Measurements from ENCODE around the gene MYEOV.

Gene MYEOV

GRCh38 chr11:69287968-69288882 is 5.7 kb upstream of the MYEOV start:
- DNase-seq (ENCODE audit: low read depth, low spot score), result no peak
- no peak for TF ChIP-seq CTCF (IDR thresholded peaks at IDR 0.05; ENCODE audit: insufficient read depth, low read length, missing control alignments)
- ChIA-PET CTCF (interaction anchor here (1.1 to 1.5 kb wide), 2 partner anchors 8 to 356 kb away, joined by 3 to 4 read pairs; no protein-coding TSS in a partner anchor), POLR2A (interaction anchor here (0.6 kb wide), 1 partner anchor 169 kb away, joined by 3 read pairs; no protein-coding TSS in a partner anchor)
- no peak overlapping the region for H3K4me3 ChIP-seq (ENCODE audit: low read depth, low read length)

GRCh38 chr11:69288883-69289242 is 5.1 kb upstream of the MYEOV start:
- ChIA-PET CTCF (interaction anchor here (1.1 kb wide), 1 partner anchor 355 kb away, joined by 3 read pairs; no protein-coding TSS in a partner anchor), POLR2A (interaction anchor here (0.6 kb wide), 1 partner anchor 169 kb away, joined by 3 read pairs; no protein-coding TSS in a partner anchor)
- no peak overlapping the region for H3K4me3 ChIP-seq (ENCODE audit: low read depth, low read length)
- TF ChIP-seq CTCF (IDR thresholded peaks at IDR 0.05; ENCODE audit: insufficient read depth, low read length, missing control alignments), result no peak
- no peak for DNase-seq (ENCODE audit: low read depth, low spot score)

- ChIA-PET POLR2A (no interaction called here), CTCF (interaction anchor here (4.6 kb wide), 1 partner anchor 379 kb away, joined by 25 read pairs; no protein-coding TSS in a partner anchor)
- H3K4me3 ChIP-seq (ENCODE audit: low read depth, low read length), result no peak overlapping the region
- TF ChIP-seq CTCF (IDR thresholded peaks at IDR 0.05; ENCODE audit: insufficient read depth, low read length, missing control alignments), result no peak
- DNase-seq (ENCODE audit: low read depth, low spot score), result no peak
Observed at GRCh38 chr11:69290806-69291205, 3.1 kb upstream of the MYEOV start.

- no peak for TF ChIP-seq CTCF (IDR thresholded peaks at IDR 0.05; ENCODE audit: insufficient read depth, low read length, missing control alignments)
- ChIA-PET POLR2A (no interaction called here), CTCF (interaction anchor here (1.1 to 4.6 kb wide), 12 partner anchors 9 to 383 kb away, joined by 3 to 39 read pairs (median 6); partner anchors contain the start of gene LTO1)
- no peak for DNase-seq (ENCODE audit: low read depth, low spot score)
- no peak overlapping the region for H3K4me3 ChIP-seq (ENCODE audit: low read depth, low read length)
Observed at GRCh38 chr11:69291459-69292110, 2.4 kb upstream of the MYEOV start.

- DNase-seq (ENCODE audit: low read depth, low spot score), result no peak
- CTCF ChIA-PET, result interaction anchor here (0.6 to 4.6 kb wide), 27 partner anchors 10 to 382 kb away, joined by 3 to 39 read pairs (median 4); partner anchors contain the start of genes CCND1 and LTO1
- POLR2A ChIA-PET, result interaction anchor here (1.2 kb wide), 1 partner anchor 350 kb away, joined by 7 read pairs; no protein-coding TSS in a partner anchor
- TF ChIP-seq CTCF (IDR thresholded peaks at IDR 0.05; ENCODE audit: insufficient read depth, low read length, missing control alignments), result peak; percentile 82
- no peak overlapping the region for H3K4me3 ChIP-seq (ENCODE audit: low read depth, low read length)
Observed at GRCh38 chr11:69292221-69292648, 1.7 kb upstream of the MYEOV start.
